HG02885 (cell line): Measurements from ENCODE around the gene EIPR1.

Source experiments
- ATAC-seq: cut with Tn5 transposase; IDR thresholded peaks from one replicate; pipeline ENCODE4 v1.9.1; 2021; ENCODE audit warnings: mild to moderate bottlenecking; ENCODE audit not compliant: unreplicated experiment, poor library complexity

Gene EIPR1

GRCh38 chr2:3142961-3143571 lies 234.6 kb downstream of the EIPR1 start:
- ATAC-seq = no peak

- ATAC-seq = no peak
Observed at GRCh38 chr2:3142210-3142609, 235.4 kb downstream of the EIPR1 start.

DNA sequence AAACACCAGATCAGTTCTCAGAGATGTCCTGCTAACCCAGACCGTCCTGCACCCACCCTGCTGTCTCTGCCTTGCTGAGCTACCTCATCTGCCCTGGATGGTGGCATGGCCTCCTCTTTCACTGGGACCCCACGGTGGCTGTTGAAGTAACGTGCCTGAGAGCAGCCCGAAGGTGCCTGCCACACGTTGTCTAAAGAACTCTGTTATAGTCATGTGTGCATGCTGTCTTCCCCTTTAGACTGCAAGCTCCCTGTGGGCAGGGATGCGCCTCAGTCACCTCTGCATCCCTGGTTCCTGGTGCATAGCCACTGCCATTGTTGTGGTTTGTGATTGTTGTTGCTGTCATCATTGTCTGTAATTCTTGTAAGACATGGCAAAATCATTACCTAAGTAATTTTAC lies 235.9 kb downstream of the EIPR1 start:
- ATAC-seq = no peak

GRCh38 chr2:3139906-3140305 lies 237.7 kb downstream of the EIPR1 start:
- ATAC-seq = no peak
